Measurements from ENCODE around the gene PHIP.

The PHIP gene

GRCh38 chr6:79078075-79078969 lies at the start of gene PHIP:
Gene PHIP, minus strand, starts transcription at chr6:79078254. Its CDS starts 186 bp downstream, at chr6:79078068.
- peak within 1 kb of the TSS; percentile 93 for H3K4me3 ChIP-seq (ENCODE audit: low read depth, low read length)
- DNase-seq (ENCODE audit: low read depth): peak; percentile 98
- TF ChIP-seq MAX (IDR thresholded peaks at IDR 0.05; ENCODE audit: low read depth, low read length) (peak; percentile 83), POLR2A (IDR thresholded peaks at IDR 0.05; ENCODE audit: extremely low read depth, insufficient read length) (peak; percentile 86), MYC (IDR thresholded peaks at IDR 0.05; ENCODE audit: low read depth, low read length) (peak; percentile 65), CTCF (IDR thresholded peaks at IDR 0.05; ENCODE audit: low read depth, low read length) (no peak)

- no peak for DNase-seq (ENCODE audit: low read depth)
- no peak overlapping the region for H3K4me3 ChIP-seq (ENCODE audit: low read depth, low read length)
- TF ChIP-seq CTCF (IDR thresholded peaks at IDR 0.05; ENCODE audit: low read depth, low read length): no peak
- no peak for TF ChIP-seq MYC (IDR thresholded peaks at IDR 0.05; ENCODE audit: low read depth, low read length)
- TF ChIP-seq POLR2A (IDR thresholded peaks at IDR 0.05; ENCODE audit: extremely low read depth, insufficient read length): no peak
These were observed 49.6 kb upstream of the PHIP start for GRCh38 chr6:79127660-79128059.

DNA sequence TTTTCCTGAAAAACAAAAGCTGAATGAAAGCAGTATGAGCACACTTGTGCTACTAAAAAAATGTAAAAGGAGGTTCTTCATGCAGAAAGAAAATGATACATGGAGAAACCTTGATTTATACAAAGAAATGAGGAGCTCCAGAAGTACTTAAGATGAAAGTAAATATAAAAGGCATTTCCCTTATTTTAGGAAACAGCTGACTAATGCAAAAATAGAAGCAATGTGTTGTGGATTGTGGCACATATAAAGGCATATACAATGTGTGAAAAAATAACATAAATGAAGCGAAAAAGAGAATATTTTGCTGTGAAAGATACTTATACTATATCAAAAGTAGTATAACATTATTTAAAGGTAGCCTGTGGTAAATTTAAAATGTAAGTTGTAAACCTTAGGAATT lies 41.2 kb upstream of the PHIP start:
- DNase-seq (ENCODE audit: low read depth): no peak
- TF ChIP-seq POLR2A (IDR thresholded peaks at IDR 0.05; ENCODE audit: extremely low read depth, insufficient read length): no peak
- TF ChIP-seq CTCF (IDR thresholded peaks at IDR 0.05; ENCODE audit: low read depth, low read length): no peak
- no peak for TF ChIP-seq MYC (IDR thresholded peaks at IDR 0.05; ENCODE audit: low read depth, low read length)
- no peak overlapping the region for H3K4me3 ChIP-seq (ENCODE audit: low read depth, low read length)

DNA sequence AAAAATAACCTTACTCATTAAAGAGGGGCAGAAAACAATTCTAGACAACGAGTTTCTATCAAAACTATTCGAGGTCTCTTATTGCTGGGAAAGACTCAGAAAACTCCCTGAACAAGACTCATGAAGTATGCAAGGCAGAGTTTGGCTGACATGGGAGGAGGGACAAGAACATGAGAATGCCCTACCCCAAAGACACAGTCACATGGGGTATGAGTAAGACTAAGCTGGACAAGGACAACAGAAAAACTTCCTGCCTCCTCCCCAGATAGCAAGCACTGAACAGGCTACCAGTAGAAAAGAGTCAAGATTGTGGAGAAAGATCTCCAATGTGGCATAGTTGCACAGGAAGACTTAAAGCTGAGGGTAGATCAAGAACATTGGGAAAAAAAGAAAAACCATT lies 39.7 kb upstream of the PHIP start:
- TF ChIP-seq MYC (IDR thresholded peaks at IDR 0.05; ENCODE audit: low read depth, low read length) (no peak), CTCF (IDR thresholded peaks at IDR 0.05; ENCODE audit: low read depth, low read length) (no peak), POLR2A (IDR thresholded peaks at IDR 0.05; ENCODE audit: extremely low read depth, insufficient read length) (no peak), MAX (IDR thresholded peaks at IDR 0.05; ENCODE audit: low read depth, low read length) (no peak)
- H3K4me3 ChIP-seq (ENCODE audit: low read depth, low read length): no peak overlapping the region
- DNase-seq (ENCODE audit: low read depth): no peak

- no peak for TF ChIP-seq MYC (IDR thresholded peaks at IDR 0.05; ENCODE audit: low read depth, low read length)
- no peak for TF ChIP-seq CTCF (IDR thresholded peaks at IDR 0.05; ENCODE audit: low read depth, low read length)
- TF ChIP-seq MAX (IDR thresholded peaks at IDR 0.05; ENCODE audit: low read depth, low read length): no peak
- no peak for TF ChIP-seq POLR2A (IDR thresholded peaks at IDR 0.05; ENCODE audit: extremely low read depth, insufficient read length)
- no peak overlapping the region for H3K4me3 ChIP-seq (ENCODE audit: low read depth, low read length)
- DNase-seq (ENCODE audit: low read depth): no peak
These were observed 37.6 kb upstream of the PHIP start for GRCh38 chr6:79115553-79116182.
